AG08395 (cell line): ENCODE data around the gene RNF44.

Experiments
- DNase-seq: peaks from one replicate; pipeline ENCODE4 v3.0.0; 2012; ENCODE audit warnings: mixed read lengths, low spot score

The RNF44 gene

GRCh38 chr5:176535101-176535663, 2.0 kb downstream of the RNF44 start:
- DNase-seq: peak; percentile 33

DNA sequence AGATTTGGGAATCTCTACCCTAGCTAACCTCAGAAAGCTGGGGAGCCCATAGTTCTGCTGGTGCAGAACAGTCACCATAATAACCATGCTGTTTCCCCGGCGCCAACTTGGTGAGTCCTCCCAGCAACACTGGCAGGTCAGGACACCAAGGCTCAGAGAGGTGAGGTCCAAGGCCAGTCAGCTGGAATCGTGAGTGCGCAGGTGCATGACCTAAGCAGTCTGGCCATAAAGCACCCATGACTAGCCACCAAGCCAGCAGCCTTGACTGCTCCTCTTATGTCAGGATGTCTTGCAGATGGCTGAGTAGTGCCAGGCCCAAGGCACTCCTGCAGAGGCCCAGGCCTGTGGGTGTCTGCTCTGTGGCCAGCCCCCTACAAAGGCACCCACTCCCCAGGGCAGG, 2.6 kb downstream of the RNF44 start:
- DNase-seq: no peak

GRCh38 chr5:176533894-176534611, 3.1 kb downstream of the RNF44 start:
- no peak for DNase-seq

- no peak for DNase-seq
Observed at GRCh38 chr5:176533390-176533789, 3.8 kb downstream of the RNF44 start.

DNA sequence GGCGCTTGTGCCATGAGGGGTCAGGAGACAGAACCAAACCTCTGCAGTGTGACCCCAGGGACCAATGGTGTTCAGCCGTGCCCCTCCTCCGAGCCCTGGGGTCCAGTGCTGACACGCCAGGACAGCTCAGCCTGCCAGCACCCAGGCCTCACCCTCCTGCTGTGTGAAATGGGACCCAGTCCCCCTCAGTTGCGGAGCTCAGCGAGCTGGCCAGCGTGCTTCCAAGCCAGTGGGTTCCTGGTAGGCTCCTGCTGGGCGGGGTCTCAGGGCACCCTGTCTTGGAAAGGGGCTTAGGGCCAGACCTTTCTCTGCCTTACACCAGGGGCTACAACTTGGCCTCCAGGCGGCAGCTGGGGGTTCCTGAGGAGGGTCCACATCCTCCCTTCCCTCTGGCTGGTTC, 4.4 kb downstream of the RNF44 start:
- no peak for DNase-seq

DNA sequence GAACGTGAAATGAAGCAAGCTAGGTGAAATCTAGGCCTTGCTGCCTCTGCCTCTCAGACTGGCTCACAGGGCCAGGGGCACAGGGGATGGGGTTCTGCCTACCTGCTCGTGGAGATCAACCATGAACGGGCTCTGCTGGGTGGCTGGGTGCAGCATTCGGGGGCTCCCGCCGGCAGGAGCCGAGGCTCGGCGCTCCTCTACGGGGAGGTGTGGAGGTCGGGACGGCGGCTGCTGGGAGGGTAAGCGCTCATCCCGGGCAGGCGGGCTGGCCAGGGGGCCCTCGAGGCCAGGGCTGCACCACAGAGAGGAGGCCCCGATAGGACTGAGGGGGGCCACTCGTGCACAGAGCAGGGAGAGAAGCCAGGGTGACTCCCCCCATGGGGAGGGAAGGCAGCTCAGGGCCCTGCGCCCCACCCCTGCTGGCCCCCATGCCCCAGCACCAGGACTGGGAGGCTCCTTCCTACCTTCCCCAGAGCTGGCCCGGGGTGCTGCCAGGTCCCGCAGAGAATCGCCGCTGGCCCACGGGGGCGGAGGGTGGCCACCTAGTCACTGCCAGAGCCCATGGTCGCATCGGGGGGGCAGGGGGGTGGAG, 5.2 kb downstream of the RNF44 start:
- no peak for DNase-seq

DNA sequence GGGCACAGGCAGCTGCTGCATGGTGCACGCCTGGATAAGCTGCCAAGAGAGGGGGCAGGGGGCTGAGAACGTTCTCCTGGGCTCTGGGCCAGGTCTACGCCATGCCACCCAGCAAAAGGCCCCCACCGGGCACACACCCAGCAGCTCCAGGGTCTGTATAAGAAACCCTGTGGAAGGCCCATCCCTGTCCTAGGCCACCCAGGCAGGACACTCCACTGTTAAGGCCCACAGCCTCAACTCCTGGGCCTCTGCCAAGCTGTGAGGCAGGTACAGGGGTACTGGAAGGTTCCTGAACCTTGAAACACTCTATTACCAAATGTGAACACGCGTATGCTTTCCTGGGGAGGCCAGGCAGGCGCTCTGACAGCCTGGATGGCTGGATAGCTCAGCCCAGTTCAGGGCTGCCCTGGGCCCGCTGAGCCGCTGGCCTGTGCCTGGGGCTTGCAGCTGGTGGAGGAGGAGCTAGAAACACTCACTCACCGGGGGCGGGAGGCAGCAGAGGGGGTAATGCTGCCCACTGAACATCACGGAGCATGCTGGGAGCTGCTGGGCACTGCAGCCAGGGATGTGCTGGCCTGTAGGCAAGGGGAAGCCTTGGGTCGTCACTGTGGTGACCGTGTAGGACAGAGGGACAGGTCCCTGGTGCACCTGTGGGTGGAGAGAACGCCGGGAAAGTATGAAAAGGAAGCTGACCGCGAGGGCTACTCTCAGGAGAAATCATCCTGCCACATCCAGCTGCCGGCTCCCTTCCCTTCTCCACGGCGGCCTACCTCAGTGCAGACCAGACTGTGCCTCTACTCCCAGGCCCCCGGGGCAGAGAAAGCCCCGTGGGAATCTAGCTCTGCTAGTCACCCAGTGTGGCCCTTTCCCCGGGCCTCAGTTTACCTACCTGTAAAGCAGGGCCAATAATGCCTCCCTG, 6.0 kb downstream of the RNF44 start:
- no peak for DNase-seq

DNA sequence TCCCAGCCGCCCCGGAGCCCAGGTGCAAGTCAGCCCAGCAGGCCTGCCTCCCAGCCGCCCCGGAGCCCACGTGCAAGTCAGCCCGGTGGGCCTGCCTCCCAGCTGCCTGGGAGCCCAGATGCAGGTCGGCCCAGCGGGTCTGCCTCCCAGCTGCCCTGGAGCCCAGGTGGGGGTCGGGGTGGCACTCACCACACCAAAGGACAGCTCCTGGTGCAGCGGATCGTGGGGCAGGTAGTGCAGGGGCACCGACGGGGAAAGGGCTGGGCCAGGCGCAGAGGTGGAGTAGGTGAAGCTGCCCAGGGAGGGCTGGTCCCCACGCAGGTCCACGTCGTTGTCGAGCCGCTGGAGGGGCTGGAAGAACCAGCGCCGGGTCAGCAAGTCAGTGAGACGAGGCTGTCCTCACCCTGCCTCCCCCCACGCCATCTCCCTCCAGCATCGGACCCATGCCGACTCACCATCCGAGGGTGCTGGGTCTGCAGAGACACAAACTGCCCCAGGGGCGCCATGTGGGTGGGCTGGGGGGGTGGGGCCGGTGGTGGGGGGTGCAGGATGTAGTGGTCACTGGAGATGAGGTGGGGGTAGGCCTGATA, 6.7 kb downstream of the RNF44 start:
- no peak for DNase-seq

GRCh38 chr5:176529741-176530141, 7.5 kb downstream of the RNF44 start:
- no peak for DNase-seq

DNA sequence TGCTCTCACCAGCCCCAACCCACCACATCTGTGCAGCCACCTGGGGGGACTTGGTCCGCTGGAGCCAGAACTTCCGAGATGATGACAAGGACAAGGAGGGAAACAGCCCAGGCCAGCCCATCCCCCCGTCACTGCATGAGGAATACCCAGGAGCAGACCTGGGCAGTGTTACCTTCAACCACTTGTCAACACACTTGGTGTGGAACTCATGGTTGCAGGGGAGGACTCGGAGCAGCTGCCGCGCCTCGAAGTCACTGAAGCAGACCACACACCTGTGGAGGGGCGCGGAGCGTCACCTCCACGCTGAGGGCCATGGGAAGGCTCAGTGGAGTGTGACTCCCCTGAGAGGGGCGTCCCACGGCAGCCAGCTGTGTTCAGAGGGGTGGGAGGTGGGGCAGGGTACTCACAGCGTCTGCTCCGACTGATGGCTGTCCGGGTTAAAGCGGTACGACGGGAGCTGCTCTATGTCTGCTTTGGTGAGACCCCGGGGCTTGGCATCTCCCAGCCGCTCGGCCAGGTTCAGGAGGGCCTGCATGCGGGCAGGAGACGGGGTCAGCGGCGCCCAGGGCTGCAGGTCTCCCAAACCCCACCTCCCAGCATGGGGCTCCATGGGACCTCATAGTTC, 8.0 kb downstream of the RNF44 start:
- DNase-seq: no peak

DNA sequence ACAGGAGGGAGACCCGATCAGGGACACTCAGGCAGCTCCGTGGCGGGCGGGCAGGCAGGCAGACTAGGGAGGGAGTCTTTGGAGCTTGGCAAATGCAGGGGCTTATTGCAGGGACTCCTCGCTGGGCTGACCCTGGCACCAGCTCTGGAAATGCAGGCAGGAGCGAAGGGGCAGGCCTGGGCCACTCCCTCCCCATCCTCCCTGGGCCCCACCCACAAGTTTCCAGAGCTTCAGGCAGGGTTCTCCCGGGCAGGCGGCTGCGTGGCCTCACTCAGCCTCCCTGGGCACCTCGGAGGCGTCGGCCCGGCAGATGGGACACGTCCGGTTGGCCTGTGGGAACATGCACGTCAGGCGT, 8.5 kb downstream of the RNF44 start:
- no peak for DNase-seq

DNA sequence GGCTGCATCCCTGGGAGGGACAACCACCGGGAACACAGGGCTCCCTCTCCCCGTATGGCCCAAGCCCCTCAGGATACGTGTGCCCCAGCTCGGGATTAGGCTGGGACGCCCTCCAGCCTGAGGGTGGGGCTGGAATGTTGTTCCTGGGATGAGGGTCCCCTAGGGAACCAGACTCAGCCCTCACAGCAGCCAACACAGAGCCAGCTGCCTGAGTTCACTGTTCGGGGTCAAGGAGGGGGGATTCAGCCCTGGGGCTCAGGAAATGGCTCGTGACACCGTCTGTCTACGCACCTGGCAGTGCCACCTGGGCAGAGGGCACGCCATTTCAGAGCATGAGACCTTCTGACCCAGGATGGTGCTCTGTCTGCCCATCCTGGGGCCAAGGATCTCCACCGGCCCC, 8.9 kb downstream of the RNF44 start:
- no peak for DNase-seq

- DNase-seq: no peak
Observed at GRCh38 chr5:176527246-176528222, 9.7 kb downstream of the RNF44 start.

- no peak for DNase-seq
Observed at GRCh38 chr5:176526462-176526861, 10.7 kb downstream of the RNF44 start.

DNA sequence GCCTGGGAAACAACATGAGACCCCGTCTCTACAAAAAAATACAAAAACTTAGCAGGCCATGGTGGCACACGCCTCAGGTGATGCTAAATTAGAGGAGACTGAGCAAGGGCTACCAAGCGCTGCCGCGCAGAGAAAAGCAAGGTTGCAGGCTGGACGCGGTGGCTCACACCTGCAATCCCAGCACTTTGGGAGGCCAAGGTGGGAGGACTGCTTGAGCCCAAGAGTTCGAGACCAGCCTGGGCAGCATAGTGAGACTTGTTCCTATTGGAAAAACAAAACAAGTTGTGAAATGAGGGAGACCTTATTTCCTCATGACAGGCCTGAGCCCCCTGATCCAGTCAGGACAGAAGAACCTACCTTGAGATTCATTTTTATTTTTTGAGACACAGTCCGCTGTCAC, 11.5 kb downstream of the RNF44 start:
- no peak for DNase-seq

DNA sequence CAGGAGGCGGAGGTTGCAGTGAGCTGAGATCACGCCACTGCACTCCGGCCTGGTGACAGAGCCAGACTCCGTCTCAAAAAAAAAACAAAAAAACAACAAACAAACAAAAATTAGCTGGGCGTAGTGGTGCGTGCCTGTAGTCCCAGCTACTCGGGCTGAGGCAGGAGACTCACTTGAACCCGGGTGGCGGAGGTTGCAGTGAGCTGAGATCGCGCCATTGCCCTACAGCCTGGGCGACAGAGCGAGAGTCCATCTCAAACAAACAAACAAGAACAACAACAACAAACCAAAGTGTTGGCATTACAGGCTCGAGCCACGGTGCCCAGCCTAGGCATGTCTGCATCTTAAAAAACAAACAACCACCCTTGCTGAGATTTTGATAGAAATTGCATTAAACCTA, 12.2 kb downstream of the RNF44 start:
- no peak for DNase-seq

GRCh38 chr5:176524138-176524537, 13.1 kb downstream of the RNF44 start:
- no peak for DNase-seq

- DNase-seq: no peak
Observed at GRCh38 chr5:176521699-176522263, 15.4 kb downstream of the RNF44 start.

- DNase-seq: no peak
Observed at GRCh38 chr5:176521286-176521685, 15.9 kb downstream of the RNF44 start.
